PFSK-1 (cell line): ENCODE data around the gene CHPF2.

Source experiments
- FOXP2 ChIP-seq: optimal IDR thresholded peaks from 2 replicates; pipeline ENCODE3; 2011; ENCODE audit warnings: borderline replicate concordance, control low read depth, inconsistent platforms; ENCODE audit not compliant: insufficient read depth; ENCODE audit errors: extremely low read length, extremely low read depth
- POLR2AphosphoS5 ChIP-seq: IDR thresholded peaks from 2 replicates; pipeline ENCODE4 v1.6.1; 2012; ENCODE audit warnings: low read depth, mild to moderate bottlenecking, control low read depth, low read length, moderate library complexity
- REST ChIP-seq, 2 experiments: IDR thresholded peaks; 2 replicates each; pipeline versions ENCODE4 v1.6.1 to v1.8.0; 2011 to 2012; ENCODE audit warnings: low read depth in 2 of 2, low read length in 2 of 2, control low read depth in 1 of 2, inconsistent platforms in 1 of 2, mild to moderate bottlenecking in 1 of 2, moderate library complexity in 1 of 2; ENCODE audit not compliant: insufficient read depth in 1 of 2
- SIN3A ChIP-seq: IDR thresholded peaks from 2 replicates; pipeline ENCODE4 v1.6.1; 2012; ENCODE audit warnings: mild to moderate bottlenecking, low read length, moderate library complexity, borderline replicate concordance; ENCODE audit not compliant: insufficient read depth
- TAF1 ChIP-seq: IDR thresholded peaks from 2 replicates; pipeline ENCODE4 v1.6.1; 2012; ENCODE audit warnings: low read length, control low read depth, borderline replicate concordance; ENCODE audit not compliant: insufficient read depth

Gene CHPF2

GRCh38 chr7:151188252-151188542 is 44.1 kb upstream of the CHPF2 start:
- TF ChIP-seq SIN3A (no peak), REST (IDR thresholded peaks at IDR 0.05; ENCODE audit: insufficient read depth in 1 of 2, low read depth in 2 of 2, low read length in 2 of 2) (no peak), POLR2AphosphoS5 (no peak), FOXP2 (no peak), TAF1 (no peak)

DNA sequence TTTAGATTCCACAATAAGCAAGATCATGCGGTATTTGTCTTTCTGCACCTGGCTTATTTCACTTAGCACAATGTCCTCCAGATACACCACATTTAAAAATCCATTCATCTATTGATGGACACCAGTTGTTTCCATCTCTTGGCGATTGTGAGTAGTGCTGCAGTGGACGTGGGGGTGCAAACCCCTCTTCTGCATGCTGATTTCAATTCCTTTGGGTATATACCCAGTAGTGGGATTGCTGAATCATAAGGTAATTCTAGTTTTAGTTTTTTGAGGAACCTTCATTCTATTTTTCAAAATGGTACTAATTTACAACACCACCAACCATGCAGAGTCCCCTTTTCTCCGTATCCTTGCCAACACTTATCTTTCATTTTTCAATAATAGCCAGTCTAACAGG is 43.2 kb upstream of the CHPF2 start:
- TF ChIP-seq REST (IDR thresholded peaks at IDR 0.05; ENCODE audit: insufficient read depth in 1 of 2, low read depth in 2 of 2, low read length in 2 of 2) = no peak
- no peak for TF ChIP-seq SIN3A
- TF ChIP-seq TAF1 = no peak
- TF ChIP-seq FOXP2 = no peak
- TF ChIP-seq POLR2AphosphoS5 = no peak

DNA sequence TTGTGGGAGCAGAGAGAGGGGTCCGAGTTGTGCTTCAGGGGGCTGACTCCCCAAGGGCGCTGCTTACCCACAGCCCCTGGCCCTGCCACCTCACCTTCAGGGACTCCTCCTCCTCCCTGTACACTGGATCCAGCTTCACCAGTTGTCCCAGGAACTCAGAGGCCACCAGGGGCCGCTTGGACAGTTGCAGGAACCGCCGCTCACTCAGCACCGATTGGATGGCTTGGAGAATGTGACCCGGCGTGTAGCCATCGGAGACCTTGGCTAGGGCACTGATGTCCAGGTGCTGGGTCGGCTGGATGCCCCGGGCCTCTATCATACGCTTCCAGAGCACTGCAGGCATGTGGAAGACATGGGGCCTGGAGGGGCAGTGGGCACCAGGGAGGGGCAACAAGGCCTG is 40.7 kb upstream of the CHPF2 start:
- TF ChIP-seq POLR2AphosphoS5 (no peak), TAF1 (no peak)

GRCh38 chr7:151192002-151192539 is 40.2 kb upstream of the CHPF2 start:
- TF ChIP-seq REST (IDR thresholded peaks at IDR 0.05; ENCODE audit: insufficient read depth in 1 of 2, low read depth in 2 of 2, low read length in 2 of 2) (no peak), POLR2AphosphoS5 (no peak), TAF1 (no peak), SIN3A (no peak)

GRCh38 chr7:151193203-151193978 is 38.9 kb upstream of the CHPF2 start:
- TF ChIP-seq REST (IDR thresholded peaks at IDR 0.05; ENCODE audit: insufficient read depth in 1 of 2, low read depth in 2 of 2, low read length in 2 of 2) = no peak
- no peak for TF ChIP-seq FOXP2
- TF ChIP-seq TAF1 = no peak
- TF ChIP-seq POLR2AphosphoS5 = no peak
- no peak for TF ChIP-seq SIN3A
